Pancreas (tissue), 10 donors: ENCODE measurements around the gene APC2. TPM values are rescaled to one million over a fixed set of nuclear protein-coding genes. Genes with fewer than 3 reads are reported as not detected.
A peak's percentile ranks its signal among the peaks of the same experiment; 100 is the strongest.

Experiments
- ATAC-seq, 4 donors: fragments of 200-7000 bp; cut with Tn5 transposase; one replicate each; pipeline versions ENCODE4 v1.8.0 to v1.9.1; 2020; ENCODE audit warnings: mild to moderate bottlenecking in 4 of 4, moderate library complexity in 4 of 4
- DNase-seq, 6 donors: peaks; one replicate each; pipeline ENCODE4 v3.0.0-alpha.2; 2020
- FAIRE-seq: peaks from 2 replicates; lab custom pipeline; 2012; peaks lifted over from hg19 to GRCh38; lab: Jason Lieb, UNC
- H3K27ac ChIP-seq, 4 donors: fragments of 200-600 bp; sonication (generic); 1 replicate in 3 of 4; 2 replicates in 1 of 4; pipeline versions ENCODE4 v1.5.0 to v1.8.0; 2020
- H3K27me3 ChIP-seq, 4 donors: fragments of 200-600 bp; one replicate each; pipeline ENCODE4 v1.8.0; 2021
- H3K36me3 ChIP-seq, 3 donors: fragments of 200-600 bp; sonication (generic) in 1 of 3; one replicate each; pipeline versions ENCODE4 v1.5.0 to v1.8.0; 2020 to 2021
- H3K4me1 ChIP-seq, 3 donors: fragments of 200-600 bp; one replicate each; pipeline ENCODE4 v1.8.0; 2021
- H3K4me3 ChIP-seq, 4 donors: fragments of 200-600 bp; sonication (generic) in 2 of 4; one replicate each; pipeline versions ENCODE4 v1.5.0 to v1.8.0; 2020 to 2021
- H3K9me3 ChIP-seq, 4 donors: fragments of 200-600 bp; one replicate each; pipeline ENCODE4 v1.8.0; 2021
- CTCF ChIP-seq, 4 donors: fragments of 200-600 bp; sonication (generic) in 3 of 4; IDR thresholded peaks; one replicate each; pipeline versions ENCODE4 v1.5.0 to v1.8.0; 2021; ENCODE audit warnings: antibody characterized with exemption in 4 of 4
- WGBS, 2 donors: extraction: QIAGEN DNeasy Blood & Tissue Kit; methylation state at CpG; one replicate each; pipeline ENCODE4 v1.1.7; 2013; 5-methylcytosine and 5-hydroxymethylcytosine counted together
- intact Hi-C, 3 donors: fragments of 100-400 bp; cut with DNase I; formaldehyde crosslinking; loops; one replicate each; pipeline versions ENCODE4 v1.11.1 to v1.14.2; 2022
- polyA plus RNA-seq, 2 donors: library from polyadenylated mRNA; stranded (reverse); fragments of 200-250 nt; gene quantifications; one replicate each; pipeline ENCODE4 v1.2.3, GENCODE V29; 2013
- total RNA-seq, 6 donors: library from RNA; stranded (reverse); fragmentation: NEBNext Ultra II Directional in 4 of 6; extraction: Animal tissue kit (Norgen Biotek cat#: 25700) in 4 of 6; gene quantifications; one replicate each; pipeline versions ENCODE4 v1.2.1 to v1.2.4, GENCODE V29; 2021 to 2023
- donor health status: healthy with polysubstance abuse.
- donor health status: DM: no; HTN: no; CAD: no; lungs with moderate emphysema.
- donor health status: DM: no; HTN: no; CAD: no.
- donor health status: control.
- donor health status: control.
- donor health status: Bipolar disorder and iron deficiency.
- donor health status: DM: yes; HTN: yes; CAD: no.
- donor health status: DM: no; HTN: no; CAD: no.
- donor health status: DM: no; HTN: no; CAD: no.
- donor health status: DM: yes; HTN: yes; CAD: no.

The APC2 gene
- total and polyA plus RNA-seq, 8 donors = 0.04 to 0.27 (median 0.06) TPM; not detected in 1

- WGBS, 2 donors = 82 to 84% methylated on average over 9 of the region's 9 CpGs
- Histone ChIP-seq H3K27me3 (peaks cover 0 to 14% (median 0%) of the 10 kb centered on the region in 4 donors), H3K4me3 (no peak overlapping the region), H3K4me1 (peaks cover 0 to 4% (median 0%) of the 10 kb centered on the region in 3 donors), H3K9me3 (no peaks in the 10 kb centered on the region), H3K27ac (no peak overlapping the region), H3K36me3 (no peaks in the 10 kb centered on the region)
- DNase-seq = no peak
- ATAC-seq = no peak
- TF ChIP-seq CTCF (IDR thresholded peaks at IDR 0.05) = no peak
- intact Hi-C loops = no loop called here
- FAIRE-seq = no peak
Observed at GRCh38 chr19:1459479-1459878, 9.6 kb downstream of the APC2 start.

GRCh38 chr19:1460033-1460995, 10.4 kb downstream of the APC2 start:
- WGBS, 2 donors = 90 to 92% methylated on average over 33 to 36 of the region's 36 CpGs
- no peak for FAIRE-seq

GRCh38 chr19:1461862-1462261, 11.9 kb downstream of the APC2 start:
- FAIRE-seq = no peak
- peaks cover 0 to 10% (median 5%) of the 10 kb centered on the region in 4 donors for H3K27me3 ChIP-seq
- TF ChIP-seq CTCF (IDR thresholded peaks at IDR 0.05) = no peak
- H3K36me3 ChIP-seq = no peaks in the 10 kb centered on the region
- no peak overlapping the region for H3K27ac ChIP-seq
- ATAC-seq = no peak
- H3K4me3 ChIP-seq = no peak overlapping the region
- no peaks in the 10 kb centered on the region for H3K9me3 ChIP-seq
- intact Hi-C loops = no loop called here
- peaks cover 0 to 3% (median 0%) of the 10 kb centered on the region in 3 donors for H3K4me1 ChIP-seq
- no peak for DNase-seq
- WGBS, 2 donors = 94 to 95% methylated on average over 21 to 24 of the region's 24 CpGs

More at GRCh38 chr19:1460033-1460995, 10.4 kb downstream of the APC2 start:
- Histone ChIP-seq H3K27ac (no peak overlapping the region), H3K4me1 (peaks cover 0 to 1% (median 0%) of the 10 kb centered on the region in 3 donors), H3K36me3 (no peaks in the 10 kb centered on the region), H3K27me3 (peaks cover 0 to 14% (median 0%) of the 10 kb centered on the region in 4 donors), H3K4me3 (no peak overlapping the region), H3K9me3 (no peaks in the 10 kb centered on the region)
- no peak for ATAC-seq
- TF ChIP-seq CTCF (IDR thresholded peaks at IDR 0.05) = no peak
- peak in 2 of 6 donors; percentile 14 to 71 for DNase-seq
- intact Hi-C loops = no loop called here

- ATAC-seq = peak; percentile 39 to 76 (median 58)
Observed at GRCh38 chr19:1465191-1466016, 15.5 kb downstream of the APC2 start.

More at GRCh38 chr19:1465191-1466016, 15.5 kb downstream of the APC2 start:
- Histone ChIP-seq H3K36me3 (no peaks in the 10 kb centered on the region), H3K4me1 (peaks cover 8 to 26% (median 24%) of the 10 kb centered on the region in 3 donors), H3K9me3 (no peaks in the 10 kb centered on the region), H3K27ac (no peak overlapping the region), H3K27me3 (peaks cover 0 to 9% (median 5%) of the 10 kb centered on the region in 4 donors), H3K4me3 (peak overlapping the region in 1 of 4 donors; percentile 3)
- FAIRE-seq (no peak), DNase-seq (peak in 4 of 6 donors; percentile 33 to 88 (median 56))
- intact Hi-C loops = no loop called here
- peak in 2 of 4 donors; percentile 20 to 26 for TF ChIP-seq CTCF (IDR thresholded peaks at IDR 0.05)
- WGBS, 2 donors = 33 to 35% methylated on average over 61 to 83 of the region's 83 CpGs
